GM18502 (cell line): ENCODE measurements around the gene DLG5.
A peak's percentile ranks its signal among the peaks of the same experiment; 100 is the strongest.

Source experiments
- ATAC-seq: cut with Tn5 transposase; IDR thresholded peaks from one replicate; pipeline ENCODE4 v1.9.1; 2021; ENCODE audit warnings: mild to moderate bottlenecking; ENCODE audit not compliant: unreplicated experiment, poor library complexity

DLG5 gene, protein sequence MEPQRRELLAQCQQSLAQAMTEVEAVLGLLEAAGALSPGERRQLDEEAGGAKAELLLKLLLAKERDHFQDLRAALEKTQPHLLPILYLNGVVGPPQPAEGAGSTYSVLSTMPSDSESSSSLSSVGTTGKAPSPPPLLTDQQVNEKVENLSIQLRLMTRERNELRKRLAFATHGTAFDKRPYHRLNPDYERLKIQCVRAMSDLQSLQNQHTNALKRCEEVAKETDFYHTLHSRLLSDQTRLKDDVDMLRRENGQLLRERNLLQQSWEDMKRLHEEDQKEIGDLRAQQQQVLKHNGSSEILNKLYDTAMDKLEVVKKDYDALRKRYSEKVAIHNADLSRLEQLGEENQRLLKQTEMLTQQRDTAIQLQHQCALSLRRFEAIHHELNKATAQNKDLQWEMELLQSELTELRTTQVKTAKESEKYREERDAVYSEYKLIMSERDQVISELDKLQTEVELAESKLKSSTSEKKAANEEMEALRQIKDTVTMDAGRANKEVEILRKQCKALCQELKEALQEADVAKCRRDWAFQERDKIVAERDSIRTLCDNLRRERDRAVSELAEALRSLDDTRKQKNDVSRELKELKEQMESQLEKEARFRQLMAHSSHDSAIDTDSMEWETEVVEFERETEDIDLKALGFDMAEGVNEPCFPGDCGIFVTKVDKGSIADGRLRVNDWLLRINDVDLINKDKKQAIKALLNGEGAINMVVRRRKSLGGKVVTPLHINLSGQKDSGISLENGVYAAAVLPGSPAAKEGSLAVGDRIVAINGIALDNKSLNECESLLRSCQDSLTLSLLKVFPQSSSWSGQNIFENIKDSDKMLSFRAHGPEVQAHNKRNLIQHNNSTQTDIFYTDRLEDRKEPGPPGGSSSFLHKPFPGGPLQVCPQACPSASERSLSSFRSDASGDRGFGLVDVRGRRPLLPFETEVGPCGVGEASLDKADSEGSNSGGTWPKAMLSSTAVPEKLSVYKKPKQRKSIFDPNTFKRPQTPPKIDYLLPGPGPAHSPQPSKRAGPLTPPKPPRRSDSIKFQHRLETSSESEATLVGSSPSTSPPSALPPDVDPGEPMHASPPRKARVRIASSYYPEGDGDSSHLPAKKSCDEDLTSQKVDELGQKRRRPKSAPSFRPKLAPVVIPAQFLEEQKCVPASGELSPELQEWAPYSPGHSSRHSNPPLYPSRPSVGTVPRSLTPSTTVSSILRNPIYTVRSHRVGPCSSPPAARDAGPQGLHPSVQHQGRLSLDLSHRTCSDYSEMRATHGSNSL (N-terminal part only)

DNA sequence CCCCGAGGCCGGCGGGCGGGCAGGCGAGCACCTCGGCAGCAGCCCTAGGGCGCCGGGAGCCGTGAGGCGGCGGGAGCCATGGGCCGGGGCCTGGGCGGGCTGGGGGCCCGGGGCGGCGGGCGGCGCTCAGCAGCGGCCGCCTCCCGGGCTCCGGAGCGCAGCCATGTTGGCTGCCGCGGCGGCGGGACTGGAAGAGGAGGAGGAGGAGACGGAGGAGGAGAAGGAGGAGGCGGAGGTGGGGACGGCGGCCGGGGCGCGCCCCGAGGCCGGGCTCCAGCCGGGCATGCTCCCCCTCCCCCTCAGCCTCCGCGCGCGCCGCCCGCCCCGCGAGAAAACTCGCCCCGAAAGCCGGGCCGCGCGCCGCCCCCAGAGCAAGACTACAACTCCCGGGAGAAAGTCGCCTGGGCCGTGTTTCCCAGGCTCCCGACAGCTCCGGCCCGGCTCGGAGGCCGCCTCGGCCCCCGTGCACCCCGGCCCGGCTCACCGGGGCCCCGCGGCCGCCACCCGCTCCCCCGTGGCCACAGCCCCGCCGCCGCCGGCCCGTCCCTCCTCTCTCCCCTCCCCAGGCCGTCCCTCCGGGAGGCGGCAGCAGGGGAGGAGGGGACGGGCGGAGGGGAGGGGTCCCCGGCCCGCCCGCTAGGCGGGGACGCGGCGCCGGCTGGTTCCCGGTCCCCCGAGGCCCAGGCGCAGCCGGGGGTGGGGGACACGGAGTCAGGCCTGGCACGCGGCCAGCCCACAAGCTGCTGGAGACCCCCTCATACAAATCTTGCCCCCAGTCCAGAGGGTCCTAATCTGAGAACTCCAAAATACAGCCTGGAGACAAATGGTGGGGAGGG, at the start of gene DLG5:
DLG5 (minus strand) TSS at position 190 of the 836 bp plus-strand sequence. CDS start 235 bp downstream, outside the sequence.
- ATAC-seq = peak; percentile 66

DNA sequence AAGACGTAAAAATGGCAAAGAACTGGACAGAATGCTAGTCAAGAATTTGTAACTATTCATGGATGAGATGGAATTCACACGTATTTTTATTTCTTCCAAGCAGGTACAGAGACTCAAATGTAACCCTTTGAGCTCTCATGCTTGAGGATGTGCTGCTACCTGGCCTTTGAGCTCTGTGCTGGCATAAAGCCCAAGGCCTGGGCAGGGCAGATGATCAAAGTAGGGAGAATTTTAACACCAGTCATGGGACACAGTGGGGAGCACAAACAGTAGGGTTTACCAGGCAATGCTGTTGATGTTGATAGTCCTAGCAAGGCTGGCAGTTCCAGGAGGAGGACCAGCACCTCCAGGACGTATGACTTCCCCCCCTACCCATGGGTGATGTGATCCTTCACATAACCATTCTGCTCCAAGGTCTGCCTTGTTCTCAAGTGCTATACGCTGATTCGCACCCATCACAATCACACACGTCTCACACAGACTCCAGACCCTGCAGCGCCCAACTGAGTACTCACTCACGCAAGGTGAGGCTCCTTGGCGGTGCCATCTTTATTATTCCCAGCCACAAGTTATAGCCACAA, 48.6 kb upstream of the DLG5 start:
- ATAC-seq = no peak

DNA sequence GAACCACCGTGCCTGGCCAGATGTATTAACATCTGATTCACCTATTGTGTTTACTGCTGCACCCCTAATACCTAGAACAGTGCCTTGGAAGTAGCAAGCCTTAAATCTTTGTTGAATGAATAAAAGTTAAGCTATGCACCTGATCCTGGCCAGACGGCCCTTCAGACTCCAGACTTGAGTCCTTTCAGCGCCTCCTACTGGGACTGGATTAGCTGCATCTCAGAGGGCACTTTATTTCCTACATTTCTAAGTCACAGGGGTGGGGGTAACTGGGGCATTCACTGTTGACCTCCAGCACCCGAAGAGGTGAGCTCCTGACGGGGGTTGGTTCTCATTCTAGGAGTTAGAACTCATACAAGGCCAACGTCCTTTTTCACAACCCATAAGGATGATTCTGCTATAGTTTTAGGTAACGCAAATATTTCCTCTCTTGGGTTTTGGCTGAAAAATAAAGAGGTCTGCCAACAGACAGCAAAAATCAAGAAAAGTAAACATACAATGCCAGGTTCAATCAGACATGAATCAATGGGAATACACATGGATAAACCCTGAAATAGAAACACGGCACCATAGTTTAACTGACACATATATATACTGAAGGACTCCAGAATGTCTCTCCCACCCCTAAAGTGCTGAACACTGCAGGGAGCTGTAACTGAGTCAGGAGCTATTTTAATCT, 48.0 kb upstream of the DLG5 start:
- no peak for ATAC-seq

DNA sequence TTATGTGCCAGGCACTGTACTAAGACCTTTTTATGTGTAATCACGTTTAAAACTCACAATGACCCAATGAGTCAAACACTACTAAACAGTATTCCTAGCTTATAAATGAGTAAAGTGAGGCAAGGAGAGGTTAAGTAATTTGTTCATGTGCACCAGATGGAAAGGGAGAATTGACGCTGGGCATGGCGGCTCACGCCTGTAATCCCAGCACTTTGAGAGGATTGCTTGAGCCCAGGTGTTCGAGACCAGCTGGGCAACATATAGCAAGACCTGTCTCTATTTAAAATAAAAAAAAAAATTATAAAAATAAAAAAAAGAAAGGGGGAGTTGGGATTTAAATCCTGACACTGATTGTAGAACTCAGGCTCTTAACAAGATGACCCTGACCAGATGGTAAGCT, 46.7 kb upstream of the DLG5 start:
- ATAC-seq = no peak

DNA sequence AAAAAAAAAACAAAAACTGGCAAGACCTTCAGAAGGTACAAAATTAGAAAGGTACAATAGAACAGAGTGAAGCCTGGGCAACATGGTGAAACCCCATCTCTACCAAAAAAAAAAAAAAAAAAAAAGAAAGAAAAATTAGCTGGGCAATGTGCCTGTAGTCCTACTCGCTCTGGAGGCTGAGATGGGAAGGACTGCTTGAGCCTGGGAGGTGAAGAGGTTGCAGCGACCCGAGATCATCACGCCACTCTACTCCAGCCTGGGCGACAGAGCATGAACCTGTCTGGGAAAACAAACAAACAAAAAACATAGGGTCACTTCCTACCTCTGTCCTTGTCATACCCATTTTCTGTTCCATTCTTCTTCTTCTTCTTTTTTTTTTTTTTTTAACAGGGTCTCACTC, 45.6 kb upstream of the DLG5 start:
- no peak for ATAC-seq

DNA sequence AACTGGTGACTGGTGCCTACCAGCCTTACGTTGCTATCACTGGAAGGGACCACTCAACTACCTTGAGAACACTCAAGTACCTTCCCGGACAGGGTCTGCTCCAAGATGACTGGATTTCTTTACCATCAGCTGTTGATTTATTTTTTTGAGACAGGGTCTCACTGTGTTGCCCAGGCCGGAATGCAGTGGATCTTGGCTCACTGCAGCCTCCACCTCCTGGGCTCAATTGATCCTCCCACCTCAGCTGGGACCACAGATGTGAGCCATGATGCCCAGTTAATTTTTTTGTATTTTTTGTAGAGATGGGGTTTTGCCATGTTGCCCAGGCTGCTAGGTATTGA, 45.2 kb upstream of the DLG5 start:
- no peak for ATAC-seq

DNA sequence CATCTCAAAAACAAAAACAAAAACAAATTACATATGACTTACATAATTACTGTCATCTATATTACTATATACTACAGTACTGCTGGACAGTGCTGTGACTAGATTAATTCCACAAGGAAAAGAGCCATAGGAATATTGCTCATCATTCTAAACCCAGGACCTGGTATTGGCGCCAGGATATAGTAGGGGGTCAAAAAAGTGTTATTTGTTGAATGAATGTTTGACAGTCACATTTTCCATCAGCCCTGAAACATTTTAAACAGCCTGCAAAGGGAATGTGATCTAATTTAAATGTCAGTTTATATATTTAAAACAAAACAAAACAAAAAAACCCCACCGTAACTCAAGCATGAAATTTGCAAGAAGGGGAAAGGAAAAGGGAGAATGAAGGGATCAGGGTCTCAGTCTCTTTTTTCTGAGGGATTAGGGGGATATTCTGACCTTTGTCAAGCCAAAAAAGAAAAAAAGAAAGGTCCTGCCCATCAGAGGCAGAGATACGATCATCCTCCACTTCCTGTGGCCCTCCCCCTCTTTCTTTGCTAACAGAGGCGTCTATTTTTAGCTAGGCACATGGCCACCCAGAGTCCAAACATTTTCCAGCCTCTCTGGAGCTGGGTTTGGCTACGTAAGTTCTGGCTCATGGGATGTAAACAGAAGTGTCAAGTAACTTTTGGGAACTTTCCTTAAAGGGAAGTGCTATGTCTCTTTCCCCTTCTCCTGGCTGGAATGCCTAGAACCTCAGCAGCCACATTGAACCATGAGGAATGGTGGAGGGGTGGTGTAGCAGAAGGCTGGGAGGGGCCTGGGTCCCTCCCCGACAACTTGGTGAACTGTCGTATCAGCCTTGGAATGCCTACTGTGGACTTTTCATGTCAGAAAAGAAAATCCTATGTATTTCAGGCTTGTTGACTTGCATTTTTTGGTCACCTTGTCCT, 44.6 kb upstream of the DLG5 start:
- no peak for ATAC-seq

DNA sequence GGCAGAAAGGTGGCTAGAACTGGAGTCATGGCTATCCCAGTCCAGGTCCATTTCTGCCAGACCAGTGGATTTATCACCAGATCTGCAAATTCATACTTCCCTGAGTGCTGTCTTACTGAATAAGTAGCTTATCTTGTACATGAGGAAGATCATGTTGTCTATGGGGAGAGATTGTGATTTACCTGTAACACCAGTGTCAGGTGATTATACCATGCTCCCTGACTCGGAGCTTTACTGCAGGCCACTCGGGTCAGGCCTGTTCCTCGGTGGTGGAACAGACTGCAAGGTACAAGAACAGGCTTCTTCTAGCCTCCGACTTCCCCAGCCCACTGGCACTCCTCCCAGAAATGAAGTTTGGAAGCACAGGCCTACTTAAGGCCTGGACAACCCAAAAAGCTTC, 42.6 kb upstream of the DLG5 start:
- ATAC-seq = no peak

DNA sequence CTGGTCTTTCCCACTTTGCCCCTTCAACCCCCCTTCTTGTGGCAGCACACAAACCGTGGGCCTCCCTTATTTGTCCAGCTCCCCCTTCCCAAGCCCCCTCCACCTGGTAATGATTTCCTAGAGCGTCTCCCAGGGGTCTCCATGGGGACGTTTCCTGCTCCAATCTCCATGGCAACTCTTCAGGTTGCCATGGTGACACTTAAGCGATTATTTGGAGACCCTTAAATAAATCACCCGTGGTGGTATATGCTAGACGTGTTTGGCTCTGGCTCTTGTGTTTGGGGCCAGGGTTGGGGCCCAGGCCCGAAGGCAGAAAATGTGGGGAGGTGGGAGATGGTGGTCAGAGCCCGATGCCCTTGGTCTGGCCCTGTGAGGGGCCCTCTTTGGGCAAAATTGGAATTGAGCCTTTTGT, 41.1 kb upstream of the DLG5 start:
- no peak for ATAC-seq

DNA sequence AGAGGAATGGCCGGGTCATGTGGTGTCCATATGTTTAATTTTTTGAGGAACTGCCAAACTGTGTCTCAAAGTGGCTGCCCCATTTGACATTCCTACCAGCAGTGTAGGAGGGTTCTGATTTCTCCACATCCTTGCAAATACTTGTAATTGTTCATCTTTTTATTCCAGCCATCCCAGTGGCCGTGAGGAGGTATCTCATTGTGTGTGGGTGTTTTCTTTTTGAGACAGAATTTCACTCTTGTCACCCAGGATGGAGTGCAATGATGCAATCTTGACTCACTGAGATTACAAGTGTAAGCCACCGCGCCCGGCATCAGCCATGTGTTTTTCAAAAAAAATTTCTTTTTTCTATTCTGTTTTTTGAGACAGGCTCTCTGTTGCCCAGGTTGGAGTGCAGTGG, 38.7 kb upstream of the DLG5 start:
- ATAC-seq = no peak

DNA sequence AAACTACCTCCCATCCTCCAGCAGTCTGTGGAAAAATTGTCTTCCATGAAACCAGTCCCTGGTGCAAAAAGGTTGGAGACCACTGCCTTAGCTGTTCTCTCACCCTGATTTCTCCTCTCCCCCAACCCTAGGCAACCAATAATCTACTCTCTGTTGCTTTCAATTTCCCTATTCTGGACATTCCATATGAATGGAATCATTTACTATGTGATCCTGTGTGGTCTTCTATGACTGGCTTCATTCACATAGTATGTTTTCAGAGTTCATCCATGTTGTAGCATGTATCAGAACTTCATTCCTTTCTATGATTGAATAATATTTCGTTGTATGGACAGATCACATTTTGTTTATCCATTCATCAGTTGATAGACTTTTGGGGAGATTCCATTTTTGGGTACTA, 38.3 kb upstream of the DLG5 start:
- ATAC-seq = no peak

DNA sequence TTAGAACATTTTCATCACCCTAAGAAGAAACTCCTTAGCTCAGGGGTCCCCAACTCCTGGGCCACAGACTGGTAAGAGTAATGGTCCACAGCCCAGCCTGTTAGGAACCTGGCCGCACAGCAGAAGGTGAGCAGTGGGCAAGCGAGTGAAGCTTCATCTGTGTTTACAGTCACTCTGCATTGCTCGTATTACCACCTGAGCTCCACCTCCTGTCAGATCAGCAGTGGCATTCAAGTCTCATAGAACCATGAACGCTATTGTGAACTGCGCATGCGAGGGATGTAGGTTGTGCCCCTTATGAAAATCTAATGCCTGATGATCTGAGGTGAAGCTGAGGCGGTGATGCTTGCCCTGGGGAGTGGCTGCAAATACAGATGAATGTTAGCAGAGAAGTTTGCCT, 37.3 kb upstream of the DLG5 start:
- no peak for ATAC-seq

DNA sequence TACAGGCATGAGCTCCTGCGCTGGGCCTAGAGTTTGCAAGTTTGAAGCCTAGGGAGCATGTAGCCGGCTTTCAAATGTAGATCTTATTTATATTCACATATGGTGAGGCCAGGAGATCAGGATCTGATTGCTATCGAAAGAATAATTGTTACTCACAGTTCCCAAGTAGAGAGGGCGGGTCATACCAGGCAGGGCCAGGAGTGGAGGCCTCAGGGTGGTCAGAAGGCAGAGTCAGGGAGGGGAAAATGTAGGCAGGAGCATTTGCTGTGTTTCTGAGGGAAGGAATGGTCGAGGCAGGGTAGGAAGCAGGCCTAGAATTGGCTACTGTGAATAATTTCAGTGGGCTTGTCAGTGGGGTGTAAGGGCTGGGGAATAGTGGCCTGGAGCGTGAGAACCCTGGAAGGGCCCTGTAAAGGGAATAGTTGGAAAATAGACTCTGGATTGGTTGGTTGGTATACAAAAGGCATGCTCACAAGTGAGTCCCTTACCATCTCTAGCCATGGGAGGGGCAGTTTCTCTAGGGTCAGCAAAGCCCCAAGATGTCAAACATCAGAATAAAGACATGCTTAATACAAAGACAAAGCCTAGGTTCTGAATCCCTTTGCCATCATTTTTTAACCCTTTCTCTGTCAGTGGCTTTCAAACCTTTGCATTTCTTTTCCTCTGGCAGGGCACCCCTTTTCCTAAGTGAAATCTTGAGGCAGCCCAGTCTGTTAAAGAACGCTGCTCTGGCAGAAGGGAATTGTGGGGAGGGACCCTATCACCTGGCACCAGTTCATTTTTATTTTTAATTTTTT, 36.0 kb upstream of the DLG5 start:
- no peak for ATAC-seq

DNA sequence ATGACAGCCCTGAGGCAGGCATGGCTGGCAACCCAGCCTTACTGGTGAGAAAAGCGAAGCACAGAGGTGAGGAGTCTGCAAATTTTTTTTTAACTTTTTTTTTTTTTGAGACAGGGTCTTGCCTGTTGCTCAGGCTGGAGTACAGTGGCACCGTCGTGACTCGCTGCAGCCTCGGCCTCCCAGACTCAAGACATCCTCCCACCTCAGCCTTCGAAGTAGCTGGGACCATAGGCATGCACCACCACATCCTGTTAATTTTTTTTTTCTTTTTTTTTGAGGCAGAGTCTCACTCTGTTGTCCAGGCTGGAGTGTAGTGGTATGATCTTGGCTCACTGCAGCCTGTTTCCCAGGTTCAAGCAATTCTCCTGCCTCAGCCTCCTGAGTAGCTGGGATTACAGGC, 35.1 kb upstream of the DLG5 start:
- no peak for ATAC-seq

DNA sequence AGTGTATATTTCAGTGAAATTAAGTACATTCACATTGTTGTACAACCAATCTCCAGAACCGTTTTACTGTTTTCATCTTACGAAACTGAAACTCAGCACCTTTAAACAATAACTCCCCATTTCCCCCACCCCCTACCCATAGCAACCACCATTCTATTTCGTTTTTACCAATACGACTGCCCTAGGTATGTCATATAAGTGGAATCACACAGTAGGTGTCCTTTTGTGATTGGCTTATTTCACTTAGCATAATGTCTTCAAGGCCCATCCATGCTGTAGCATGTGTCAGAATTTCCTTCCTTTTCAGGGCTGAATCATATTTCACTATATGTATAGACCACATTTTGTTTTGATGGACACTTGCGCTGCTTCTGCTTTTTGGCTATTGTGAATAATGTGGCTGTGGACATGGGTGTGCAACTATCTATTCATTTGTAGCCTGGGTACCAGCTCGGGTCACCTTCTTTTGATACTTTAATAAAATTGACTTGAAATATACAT, 34.3 kb upstream of the DLG5 start:
- ATAC-seq = no peak

DNA sequence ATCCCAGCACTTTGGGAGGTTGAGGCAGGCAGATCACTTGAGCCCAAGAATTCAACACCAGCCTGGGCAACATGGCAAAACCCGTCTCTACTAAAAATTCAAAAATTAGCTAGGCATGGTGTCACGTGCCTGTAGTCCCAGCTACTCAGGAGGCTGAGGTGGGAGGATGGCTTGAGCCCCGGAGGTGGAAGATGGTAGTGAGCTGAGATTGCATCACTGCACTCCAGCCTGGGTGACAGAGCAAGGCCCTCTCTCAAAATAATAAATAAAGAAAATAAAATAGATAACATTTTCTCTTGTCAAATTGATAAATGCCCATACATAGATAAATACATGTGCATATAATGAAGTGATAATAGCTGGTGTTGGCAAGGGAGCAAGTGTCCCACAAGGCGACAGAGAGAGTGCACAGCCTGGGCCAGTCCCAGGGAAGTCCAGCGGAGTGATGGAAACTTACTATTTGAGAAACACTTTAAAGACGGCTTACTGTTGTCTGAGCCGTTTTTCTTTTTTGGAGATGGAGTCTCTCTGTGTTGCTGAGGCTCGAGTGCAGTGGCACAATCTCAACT, 33.4 kb upstream of the DLG5 start:
- ATAC-seq = no peak

DNA sequence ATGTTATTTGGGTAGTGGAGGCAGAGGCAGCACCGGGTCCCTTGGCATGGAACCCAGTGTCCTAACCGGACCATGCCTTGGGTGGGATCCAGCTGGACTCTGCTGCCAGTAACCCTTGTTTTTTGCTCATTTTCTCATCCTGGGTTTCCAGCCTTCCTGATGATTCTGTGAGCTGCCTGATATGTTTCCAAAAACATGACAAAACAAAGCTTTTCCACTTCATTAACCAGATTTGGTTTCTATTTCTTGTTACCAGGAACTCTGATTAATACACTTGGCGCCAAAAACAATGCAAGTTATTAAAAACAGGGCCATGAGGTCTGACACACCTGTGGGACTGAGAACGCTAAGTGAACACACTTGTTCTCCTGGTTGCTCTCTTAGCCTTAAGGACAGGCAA, 32.8 kb upstream of the DLG5 start:
- ATAC-seq = no peak
